Glomerular visceral epithelial cell (primary cell): ENCODE data around the gene CDK18.
"Not testable (repeated sequence)": the region's sequence is repeated elsewhere in the genome, so short reads cannot be mapped to it uniquely, and the experiment has no call there.

Source experiments
- DNase-seq: peaks from one replicate; pipeline ENCODE4 v3.0.0-alpha.2; 2016; ENCODE audit errors: extremely low spot score

Gene CDK18

GRCh38 chr1:205504311-205505075, at the start of gene CDK18:
TSS of gene CDK18 (plus strand) at chr1:205504669. CDS start at chr1:205523168, 18,499 bp downstream.
- DNase-seq: peak; percentile 91

GRCh38 chr1:205454903-205455335, 49.5 kb upstream of the CDK18 start:
- no peak for DNase-seq

- no peak for DNase-seq
These were observed 48.7 kb upstream of the CDK18 start, which contains the start of gene BLACAT1 for GRCh38 chr1:205455581-205456382. TSS of gene BLACAT1 (minus strand) at chr1:205456045.

GRCh38 chr1:205456383-205456867, 48.0 kb upstream of the CDK18 start:
- no peak for DNase-seq

GRCh38 chr1:205456868-205457745, 47.4 kb upstream of the CDK18 start:
- DNase-seq: no peak

GRCh38 chr1:205458777-205459566, 45.5 kb upstream of the CDK18 start:
- DNase-seq: peak; percentile 48

- DNase-seq: no peak
These were observed 39.1 kb upstream of the CDK18 start for GRCh38 chr1:205465392-205465791.

- DNase-seq: no peak
These were observed 37.8 kb upstream of the CDK18 start for GRCh38 chr1:205466595-205467220.

- no peak for DNase-seq
These were observed 34.3 kb upstream of the CDK18 start for GRCh38 chr1:205470131-205470530.

GRCh38 chr1:205472737-205473441, 31.6 kb upstream of the CDK18 start:
- no peak for DNase-seq

- no peak for DNase-seq
These were observed 31.0 kb upstream of the CDK18 start for GRCh38 chr1:205473475-205473874.

- no peak for DNase-seq
These were observed 30.5 kb upstream of the CDK18 start for GRCh38 chr1:205473966-205474365.

GRCh38 chr1:205474571-205474970, 29.9 kb upstream of the CDK18 start:
- no peak for DNase-seq

GRCh38 chr1:205475855-205476254, 28.6 kb upstream of the CDK18 start:
- no peak for DNase-seq

- no peak for DNase-seq
These were observed 27.8 kb upstream of the CDK18 start for GRCh38 chr1:205476648-205477047.

GRCh38 chr1:205477121-205477758, 27.2 kb upstream of the CDK18 start:
- no peak for DNase-seq

- DNase-seq: peak; percentile 97
These were observed 26.7 kb upstream of the CDK18 start for GRCh38 chr1:205477759-205478247.

GRCh38 chr1:205478985-205479384, 25.5 kb upstream of the CDK18 start:
- DNase-seq: not testable (repeated sequence)

- no peak for DNase-seq
These were observed 24.0 kb upstream of the CDK18 start for GRCh38 chr1:205480349-205480985.
